Measurements from ENCODE around the gene HAUS7.

- TF ChIP-seq, protein P1, sequence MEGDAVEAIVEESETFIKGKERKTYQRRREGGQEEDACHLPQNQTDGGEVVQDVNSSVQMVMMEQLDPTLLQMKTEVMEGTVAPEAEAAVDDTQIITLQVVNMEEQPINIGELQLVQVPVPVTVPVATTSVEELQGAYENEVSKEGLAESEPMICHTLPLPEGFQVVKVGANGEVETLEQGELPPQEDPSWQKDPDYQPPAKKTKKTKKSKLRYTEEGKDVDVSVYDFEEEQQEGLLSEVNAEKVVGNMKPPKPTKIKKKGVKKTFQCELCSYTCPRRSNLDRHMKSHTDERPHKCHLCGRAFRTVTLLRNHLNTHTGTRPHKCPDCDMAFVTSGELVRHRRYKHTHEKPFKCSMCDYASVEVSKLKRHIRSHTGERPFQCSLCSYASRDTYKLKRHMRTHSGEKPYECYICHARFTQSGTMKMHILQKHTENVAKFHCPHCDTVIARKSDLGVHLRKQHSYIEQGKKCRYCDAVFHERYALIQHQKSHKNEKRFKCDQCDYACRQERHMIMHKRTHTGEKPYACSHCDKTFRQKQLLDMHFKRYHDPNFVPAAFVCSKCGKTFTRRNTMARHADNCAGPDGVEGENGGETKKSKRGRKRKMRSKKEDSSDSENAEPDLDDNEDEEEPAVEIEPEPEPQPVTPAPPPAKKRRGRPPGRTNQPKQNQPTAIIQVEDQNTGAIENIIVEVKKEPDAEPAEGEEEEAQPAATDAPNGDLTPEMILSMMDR (IDR thresholded peaks at IDR 0.05) = no peak
- no peak for TF ChIP-seq POLR2A (IDR thresholded peaks at IDR 0.05)
Observed at GRCh38 chrX:153441981-153442380, 28.4 kb downstream of the HAUS7 start.

All from Peyer's patch (tissue), 4 donors.